Bronchial epithelial cell (primary cell): ENCODE results near the gene RIN1. TPM values are rescaled to one million over a fixed set of nuclear protein-coding genes. Genes with fewer than 3 reads are reported as not detected.

Source experiments
- DNase-seq: peaks from one replicate; pipeline ENCODE4 v3.0.0-alpha.2; 2010; ENCODE audit warnings: low read depth
- FAIRE-seq: peaks from 2 replicates; lab custom pipeline; 2011; peaks lifted over from hg19 to GRCh38; lab: Jason Lieb, UNC
- H3K27me3 ChIP-seq: 2 replicates; pipeline ENCODE4 v1.5.1; 2011; ENCODE audit warnings: low read length; ENCODE audit not compliant: control insufficient read depth, insufficient read depth
- H3K36me3 ChIP-seq: 2 replicates; pipeline ENCODE4 v1.5.1; 2011; ENCODE audit warnings: low read length; ENCODE audit not compliant: control insufficient read depth, insufficient read depth
- H3K4me3 ChIP-seq: 2 replicates; pipeline ENCODE4 v1.5.1; 2011; ENCODE audit warnings: mild to moderate bottlenecking, low read depth, low read length, control low read depth
- CTCF ChIP-seq: IDR thresholded peaks from 2 replicates; pipeline ENCODE4 v1.5.1; 2011; ENCODE audit warnings: mild to moderate bottlenecking, moderate library complexity, low read length, control low read depth, inconsistent platforms; ENCODE audit not compliant: insufficient read depth, severe bottlenecking
- total RNA-seq: library from RNA; depleted of rRNA; stranded (reverse); fragments of >200 nt; gene quantifications from 2 replicates; pipeline ENCODE4 v1.2.1, GENCODE V29; 2014

RIN1 gene
- total RNA-seq, 1 donor from 2014 or later = 19.0 TPM

GRCh38 chr11:66346476-66347424 lies 10.5 kb upstream of the RIN1 start:
- H3K4me3 ChIP-seq = peak overlapping the region; percentile 71
- H3K27me3 ChIP-seq = no peaks in the 10 kb centered on the region
- peaks cover 6% of the 10 kb centered on the region for H3K36me3 ChIP-seq
- DNase-seq = no peak
- TF ChIP-seq CTCF = no peak
- FAIRE-seq = no peak

GRCh38 chr11:66345316-66345649 lies 9.0 kb upstream of the RIN1 start:
- DNase-seq = no peak
- peak overlapping the region; percentile 93 for H3K4me3 ChIP-seq
- H3K36me3 ChIP-seq = peaks cover 19% of the 10 kb centered on the region
- TF ChIP-seq CTCF = no peak
- H3K27me3 ChIP-seq = no peaks in the 10 kb centered on the region
- no peak for FAIRE-seq

- DNase-seq (peak; percentile 93), FAIRE-seq (no peak)
- Histone ChIP-seq H3K36me3 (peaks cover 21% of the 10 kb centered on the region), H3K4me3 (peak within 1 kb of the TSS; percentile 93), H3K27me3 (no peaks in the 10 kb centered on the region)
- peak; percentile 25 for TF ChIP-seq CTCF
Observed at GRCh38 chr11:66344550-66345315, 8.5 kb upstream of the RIN1 start, which contains the start of gene BRMS1. BRMS1 (minus strand) TSS chr11:66345104; CDS start chr11:66342234, 2,870 bp downstream.

GRCh38 chr11:66343176-66343575 lies 6.9 kb upstream of the RIN1 start:
- Histone ChIP-seq H3K4me3 (no peak overlapping the region), H3K27me3 (no peaks in the 10 kb centered on the region), H3K36me3 (peaks cover 26% of the 10 kb centered on the region)
- TF ChIP-seq CTCF = no peak
- no peak for DNase-seq
- FAIRE-seq = no peak

GRCh38 chr11:66341502-66342126 lies 5.4 kb upstream of the RIN1 start:
- TF ChIP-seq CTCF = no peak
- Histone ChIP-seq H3K36me3 (peaks cover 26% of the 10 kb centered on the region), H3K4me3 (no peak overlapping the region), H3K27me3 (no peaks in the 10 kb centered on the region)
- FAIRE-seq (no peak), DNase-seq (no peak)
